IMR-90 (cell line): Measurements from ENCODE around the gene MRPL17. TPM values are rescaled to one million over a fixed set of nuclear protein-coding genes. Genes with fewer than 3 reads are reported as not detected.

ENCODE experiments used
- ATAC-seq: fragments of 200-7000 bp; cut with Tn5 transposase; 2 replicates; pipeline ENCODE4 v1.9.1; 2020; ENCODE audit warnings: low read depth, mild to moderate bottlenecking, moderate library complexity
- BruUV-seq: library from RNA; stranded (reverse); fragments of 400-500 nt; replicated peaks from 2 replicates; lab custom pipeline; 2021; lab: Mats Ljungman, UMichigan
- CTCF ChIA-PET: fragments of 300-600 bp; formaldehyde crosslinking; extraction: SDS; loops from one replicate; lab custom pipeline; 2021; ENCODE audit warnings: antibody characterized with exemption; lab: Yijun Ruan, JAX
- POLR2A ChIA-PET: fragments of 300-600 bp; sonication (Branson Sonifier 250); formaldehyde crosslinking; loops from one replicate; lab custom pipeline; 2022; ENCODE audit warnings: antibody characterized with exemption; ENCODE audit not compliant: unreplicated experiment; lab: Charles Lee
- DNase-seq: peaks from one replicate; pipeline ENCODE4 v3.0.0; 2013
- H2AFZ ChIP-seq: replicated peaks from 2 replicates; pipeline ENCODE3; 2013; ENCODE audit warnings: low read length, mild to moderate bottlenecking; ENCODE audit not compliant: poor library complexity
- H2AK5ac ChIP-seq: 2 replicates; pipeline ENCODE4 v1.6.1; 2013; ENCODE audit warnings: low read depth, low read length, inconsistent platforms
- H2AK9ac ChIP-seq: replicated peaks from 2 replicates; pipeline ENCODE3; 2013; ENCODE audit warnings: mild to moderate bottlenecking, low read depth, low read length, moderate library complexity; ENCODE audit not compliant: poor library complexity
- H2BK120ac ChIP-seq: 2 replicates; pipeline ENCODE4 v1.6.1; 2013; ENCODE audit warnings: low read depth, low read length, inconsistent platforms
- H2BK15ac ChIP-seq: 3 replicates; pipeline ENCODE4 v1.6.1; 2013; ENCODE audit warnings: low read depth, low read length, inconsistent platforms
- H2BK20ac ChIP-seq: 2 replicates; pipeline ENCODE4 v1.6.1; 2013; ENCODE audit warnings: low read depth, mild to moderate bottlenecking, inconsistent platforms, low read length, moderate library complexity
- H2BK5ac ChIP-seq: 2 replicates; pipeline ENCODE4 v1.6.1; 2013; ENCODE audit warnings: mild to moderate bottlenecking, low read depth, low read length, inconsistent platforms; ENCODE audit not compliant: poor library complexity, severe bottlenecking
- H3K14ac ChIP-seq: replicated peaks from 2 replicates; pipeline ENCODE4 v1.6.1; 2013; ENCODE audit warnings: low read depth, low read length, inconsistent platforms
- H3K18ac ChIP-seq: 2 replicates; pipeline ENCODE4 v1.6.1; 2013; ENCODE audit warnings: low read depth, low read length, control low read depth
- H3K23ac ChIP-seq: 2 replicates; pipeline ENCODE4 v1.6.1; 2013; ENCODE audit warnings: low read depth, low read length, inconsistent platforms
- H3K27ac ChIP-seq: 2 replicates; pipeline ENCODE4 v1.5.1; 2013; ENCODE audit warnings: mild to moderate bottlenecking, control low read depth, low read length; ENCODE audit not compliant: insufficient read depth
- H3K27me3 ChIP-seq: 2 replicates; pipeline ENCODE4 v1.6.1; 2013; ENCODE audit warnings: low read length; ENCODE audit not compliant: control insufficient read depth, insufficient read depth
- H3K36me3 ChIP-seq: 2 replicates; pipeline ENCODE4 v1.6.1; 2013; ENCODE audit warnings: low read length, mixed read lengths; ENCODE audit not compliant: control insufficient read depth, insufficient read depth
- H3K4ac ChIP-seq: 2 replicates; pipeline ENCODE4 v1.6.1; 2013; ENCODE audit warnings: low read depth, low read length, inconsistent platforms
- H3K4me1 ChIP-seq: 2 replicates; pipeline ENCODE4 v1.6.1; 2013; ENCODE audit warnings: low read length, mixed read lengths; ENCODE audit not compliant: control insufficient read depth, insufficient read depth
- H3K4me2 ChIP-seq: 2 replicates; pipeline ENCODE4 v1.6.1; 2013; ENCODE audit warnings: low read depth, mild to moderate bottlenecking, control low read depth, low read length, moderate library complexity
- H3K4me3 ChIP-seq: 2 replicates; pipeline ENCODE4 v1.5.1; 2013; ENCODE audit warnings: low read depth, mild to moderate bottlenecking, control low read depth, low read length, moderate library complexity; ENCODE audit not compliant: insufficient read depth
- H3K56ac ChIP-seq: 2 replicates; pipeline ENCODE4 v1.6.1; 2013; ENCODE audit warnings: low read length, inconsistent platforms; ENCODE audit not compliant: insufficient read depth; ENCODE audit errors: extremely low read depth
- H3K79me1 ChIP-seq, 2 experiments: 2 replicates each; pipeline ENCODE4 v1.6.1; 2013; ENCODE audit warnings: low read length in 2 of 2, inconsistent platforms in 1 of 2, low read depth in 1 of 2
- H3K9ac ChIP-seq: 2 replicates; pipeline ENCODE4 v1.6.1; 2013; ENCODE audit warnings: low read depth, low read length, control low read depth
- H3K9me1 ChIP-seq: 2 replicates; pipeline ENCODE4 v1.6.1; 2013; ENCODE audit warnings: low read length, inconsistent platforms; ENCODE audit not compliant: insufficient read depth
- H3K9me3 ChIP-seq: 2 replicates; pipeline ENCODE4 v1.6.1; 2013; ENCODE audit warnings: low read length; ENCODE audit not compliant: control insufficient read depth, insufficient read depth
- H4K20me1 ChIP-seq: 2 replicates; pipeline ENCODE4 v1.6.1; 2013; ENCODE audit warnings: low read length, inconsistent platforms; ENCODE audit not compliant: insufficient read depth
- H4K5ac ChIP-seq: 2 replicates; pipeline ENCODE4 v1.6.1; 2013; ENCODE audit warnings: mild to moderate bottlenecking, low read depth, low read length, control low read depth
- H4K8ac ChIP-seq, 2 experiments: 2 replicates each; pipeline ENCODE4 v1.6.1; 2013; ENCODE audit warnings: low read depth in 2 of 2, low read length in 2 of 2, control low read depth in 1 of 2, inconsistent platforms in 1 of 2
- H4K91ac ChIP-seq: 2 replicates; pipeline ENCODE4 v1.6.1; 2013; ENCODE audit warnings: low read depth, low read length, inconsistent platforms; ENCODE audit not compliant: insufficient read depth
- BHLHE40 ChIP-seq: fragments of 150-350 bp; IDR thresholded peaks from 2 replicates; pipeline ENCODE4 v1.6.1; 2016; ENCODE audit warnings: mild to moderate bottlenecking, low read depth, low read length
- CEBPB ChIP-seq: IDR thresholded peaks from 2 replicates; pipeline ENCODE4 v1.6.1; 2012; ENCODE audit warnings: low read depth, low read length, improper control_type of control experiment
- CHD1 ChIP-seq: IDR thresholded peaks from 2 replicates; pipeline ENCODE4 v1.6.1; 2012; ENCODE audit warnings: low read depth, low read length, improper control_type of control experiment
- CTCF ChIP-seq: conservative IDR thresholded peaks from 2 replicates; pipeline ENCODE4 v1.5.1; 2012; ENCODE audit warnings: mild to moderate bottlenecking, low read depth, low read length, improper control_type of control experiment
- ELK1 ChIP-seq: fragments of 150-350 bp; IDR thresholded peaks from 2 replicates; pipeline ENCODE4 v1.6.1; 2016; ENCODE audit warnings: low read depth, mild to moderate bottlenecking, low read length, moderate library complexity, borderline replicate concordance
- FOS ChIP-seq: fragments of 150-350 bp; IDR thresholded peaks from 2 replicates; pipeline ENCODE4 v1.6.1; 2016; ENCODE audit warnings: low read depth, low read length
- MAFK ChIP-seq: IDR thresholded peaks from 2 replicates; pipeline ENCODE4 v1.6.1; 2012; ENCODE audit warnings: low read depth, low read length, improper control_type of control experiment
- POLR2A ChIP-seq: IDR thresholded peaks from 2 replicates; pipeline ENCODE4 v1.6.1; 2012; ENCODE audit warnings: mild to moderate bottlenecking, low read depth, low read length
- RAD21 ChIP-seq: IDR thresholded peaks from 2 replicates; pipeline ENCODE4 v1.6.1; 2012; ENCODE audit warnings: low read length, improper control_type of control experiment
- WGBS, 2 experiments: methylation state at CpG; one replicate each; pipeline versions ENCODE4 v1.1.5 to v1.1.7; 2013; ENCODE audit warnings: missing lambda C conversion rate in 2 of 2; ENCODE audit not compliant: insufficient read length in 1 of 2; ENCODE audit errors: extremely low coverage in 2 of 2; 5-methylcytosine and 5-hydroxymethylcytosine counted together
- dilution Hi-C: fragments of 300-500 bp; cut with HindIII; formaldehyde crosslinking; loops from one replicate; pipeline ENCODE4 v1.14.3; 2018; ENCODE audit warnings: low sequenced_read_pairs; ENCODE audit not compliant: unreplicated experiment
- in situ Hi-C: fragments of 300-500 bp; cut with MboI; formaldehyde crosslinking; loops from 3 replicates; pipeline ENCODE4 v1.14.3; 2019; ENCODE audit warnings: low sequenced_read_pairs, inconsistent platforms, mixed read lengths
- intact Hi-C: fragments of 100-400 bp; cut with micrococcal nuclease; formaldehyde crosslinking; loops from 2 replicates; pipeline ENCODE4 v1.10.0; 2022
- polyA plus RNA-seq, 3 experiments: library from polyadenylated mRNA; depleted of rRNA; stranded (reverse); fragments of >200 nt; gene quantifications; 2 replicates each; pipeline ENCODE4 v1.2.3, GENCODE V29; 2012; ENCODE audit warnings: low replicate concordance in 1 of 3
- total RNA-seq: library from RNA; depleted of rRNA; stranded (reverse); fragments of >200 nt; gene quantifications from 2 replicates; pipeline ENCODE4 v1.2.3, GENCODE V29; 2012

MRPL17 gene
- total and polyA plus RNA-seq, 2 of the 4 experiments (the other 2 are of a cell fraction), result 70.3 to 85.2 TPM

GRCh38 chr11:6703247-6704063 is 20.3 kb upstream of the MRPL17 start:
- POLR2A ChIA-PET, result no interaction called here
- Histone ChIP-seq H3K56ac (no peak overlapping the region), H4K20me1 (no peaks in the 10 kb centered on the region), H3K23ac (no peak overlapping the region), H4K8ac (no peak overlapping the region), H3K9me3 (no peaks in the 10 kb centered on the region), H2AK5ac (no peak overlapping the region), H3K4me1 (no peaks in the 10 kb centered on the region), H2BK15ac (no peak overlapping the region), H3K9ac (no peak overlapping the region), H3K79me1 (no peaks in the 10 kb centered on the region), H3K18ac (no peak overlapping the region), H4K5ac (no peak overlapping the region), H2AFZ (no peak overlapping the region), H2BK20ac (no peak overlapping the region), H3K14ac (no peak overlapping the region), H2AK9ac (no peak overlapping the region), H3K27ac (no peak overlapping the region), H3K9me1 (no peaks in the 10 kb centered on the region), H3K36me3 (no peaks in the 10 kb centered on the region), H2BK120ac (no peak overlapping the region), H3K4me2 (no peak overlapping the region), H3K4ac (no peak overlapping the region), H3K27me3 (no peaks in the 10 kb centered on the region), H2BK5ac (no peak overlapping the region), H4K91ac (no peak overlapping the region; the same call in 1 of the 2 replicates), H3K4me3 (no peak overlapping the region)
- no CpG with 5 or more reads among the region's 2 CpGs for WGBS, 2 experiments
- BruUV-seq, result no TSS peak
- intact Hi-C loops, result no loop called here
- ATAC-seq, result peak; percentile 81
- in situ Hi-C loops, result no loop called here
- CTCF ChIA-PET, result no interaction called here
- no peak for TF ChIP-seq BHLHE40
- no peak for TF ChIP-seq POLR2A
- TF ChIP-seq ELK1, result no peak
- peak; percentile 63 for TF ChIP-seq CTCF
- no peak for TF ChIP-seq FOS
- TF ChIP-seq RAD21, result peak; percentile 32; the same call in 1 of the 2 replicates
- TF ChIP-seq CEBPB, result peak; percentile 95
- TF ChIP-seq CHD1, result no peak
- no peak for TF ChIP-seq MAFK
- DNase-seq, result peak; percentile 57
- dilution Hi-C loops, result no loop called here
